Measurements from ENCODE around the gene ATP5PB.

Gene ATP5PB

GRCh38 chr1:111454859-111455641, 5.8 kb downstream of the ATP5PB start:
- FAIRE-seq, result no peak
- DNase-seq (ENCODE audit: insufficient read length, low spot score), result no peak
- TF ChIP-seq CTCF (IDR thresholded peaks at IDR 0.05; ENCODE audit: insufficient read depth, missing control alignments), result no peak

- TF ChIP-seq CTCF (IDR thresholded peaks at IDR 0.05; ENCODE audit: insufficient read depth, missing control alignments), result no peak
- FAIRE-seq (no peak), DNase-seq (ENCODE audit: insufficient read length, low spot score) (no peak)
Measured at GRCh38 chr1:111455642-111456031, 6.4 kb downstream of the ATP5PB start.

- FAIRE-seq (no peak), DNase-seq (ENCODE audit: insufficient read length, low spot score) (no peak)
- TF ChIP-seq CTCF (IDR thresholded peaks at IDR 0.05; ENCODE audit: insufficient read depth, missing control alignments), result no peak
Measured at GRCh38 chr1:111461765-111462164, 12.5 kb downstream of the ATP5PB start.

GRCh38 chr1:111462370-111463028, 13.2 kb downstream of the ATP5PB start:
- TF ChIP-seq CTCF (IDR thresholded peaks at IDR 0.05; ENCODE audit: insufficient read depth, missing control alignments), result no peak
- no peak for DNase-seq (ENCODE audit: insufficient read length, low spot score)
- FAIRE-seq, result no peak

GRCh38 chr1:111463029-111463683, 13.9 kb downstream of the ATP5PB start:
- FAIRE-seq, result no peak
- no peak for TF ChIP-seq CTCF (IDR thresholded peaks at IDR 0.05; ENCODE audit: insufficient read depth, missing control alignments)
- DNase-seq (ENCODE audit: insufficient read length, low spot score), result no peak

GRCh38 chr1:111465754-111466153, 16.5 kb downstream of the ATP5PB start:
- no peak for DNase-seq (ENCODE audit: insufficient read length, low spot score)
- no peak for FAIRE-seq
- TF ChIP-seq CTCF (IDR thresholded peaks at IDR 0.05; ENCODE audit: insufficient read depth, missing control alignments), result no peak
